Measurements from ENCODE around the gene HOXA7.

- TF ChIP-seq CTCF (IDR thresholded peaks at IDR 0.05; ENCODE audit: borderline replicate concordance, extremely low read depth, low read length, poor library complexity, severe bottlenecking), result no peak
- no peak for TF ChIP-seq EZH2 (IDR thresholded peaks at IDR 0.05; ENCODE audit: borderline replicate concordance, low read depth, low read length, severe bottlenecking)
Measured at GRCh38 chr7:27151931-27152815, 4.3 kb downstream of the HOXA7 start, which contains the start of gene HOXA3.
